HG03442 (cell line): ENCODE measurements around the gene EIF2AK2.
"Not testable (repeated sequence)": the region's sequence is repeated elsewhere in the genome, so short reads cannot be mapped to it uniquely, and the experiment has no call there.

ENCODE experiments used
- ATAC-seq: cut with Tn5 transposase; IDR thresholded peaks from one replicate; pipeline ENCODE4 v1.9.1; 2021; ENCODE audit warnings: mild to moderate bottlenecking, moderate library complexity; ENCODE audit not compliant: unreplicated experiment

Gene EIF2AK2

GRCh38 chr2:37156857-37157714 is at the start of gene EIF2AK2:
TSS of gene EIF2AK2 (minus strand) at chr2:37156980. CDS start at chr2:37147806, 9,174 bp downstream.
- peak; percentile 86 for ATAC-seq

GRCh38 chr2:37205689-37206341 is 49.0 kb upstream of the EIF2AK2 start:
- ATAC-seq = no peak

GRCh38 chr2:37205071-37205661 is 48.4 kb upstream of the EIF2AK2 start:
- ATAC-seq = not testable (repeated sequence)

DNA sequence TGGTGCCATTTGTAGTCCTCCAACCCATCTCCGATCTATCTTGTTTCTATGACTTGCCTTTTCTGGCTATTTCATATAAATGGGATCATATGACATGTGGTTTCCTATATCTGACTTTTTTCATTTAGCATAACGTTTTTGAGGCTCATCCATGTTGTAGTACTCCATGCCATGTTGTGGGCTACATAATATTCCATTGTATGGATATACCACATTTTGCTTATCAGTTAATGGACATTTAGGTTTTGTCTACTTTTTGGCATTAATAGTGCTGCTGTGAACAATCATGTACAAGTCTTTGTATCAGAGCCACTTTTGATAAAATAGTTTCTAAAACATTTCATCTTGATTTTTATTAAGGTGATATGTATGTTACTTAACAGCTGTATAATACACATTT is 46.9 kb upstream of the EIF2AK2 start:
- no peak for ATAC-seq

- no peak for ATAC-seq
Measured at GRCh38 chr2:37201766-37202165, 45.0 kb upstream of the EIF2AK2 start.

DNA sequence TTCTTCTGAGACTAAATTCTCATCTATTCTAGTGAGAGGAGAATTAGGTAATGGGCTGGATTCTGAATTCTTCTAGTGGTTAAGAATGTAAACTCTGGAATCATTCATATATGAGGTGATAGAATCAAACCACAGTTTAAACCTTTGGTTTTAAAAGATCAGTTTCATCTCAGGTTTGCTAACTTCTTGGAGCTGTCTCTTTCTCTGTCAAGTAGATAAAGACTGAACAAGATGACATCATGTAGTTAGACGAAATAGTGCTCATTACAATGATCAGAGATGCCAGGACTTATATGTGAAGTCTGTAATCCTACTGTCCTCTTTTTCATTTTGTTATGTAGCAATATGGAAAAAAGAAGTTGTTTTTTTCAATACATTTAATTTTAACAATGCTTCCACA is 44.4 kb upstream of the EIF2AK2 start:
- no peak for ATAC-seq

DNA sequence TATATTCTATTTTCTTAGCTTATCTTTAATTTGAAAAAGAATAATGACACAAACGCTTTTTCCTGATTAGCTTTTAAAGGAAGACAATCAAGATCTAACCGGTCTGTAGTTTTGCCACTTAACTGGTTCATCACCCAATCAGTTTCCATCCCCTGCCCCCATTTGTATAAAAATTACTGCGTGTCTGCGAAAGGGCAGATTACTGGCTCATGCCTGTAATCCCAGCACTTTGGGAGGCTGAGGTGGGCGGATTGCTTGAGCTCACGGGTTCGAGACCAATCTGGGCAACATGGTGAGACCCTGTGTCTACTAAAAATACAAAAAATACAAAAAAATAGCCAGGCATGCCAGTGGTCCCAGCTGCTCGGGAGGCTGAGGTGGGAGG is 41.9 kb upstream of the EIF2AK2 start:
- no peak for ATAC-seq

- peak; percentile 67 for ATAC-seq
Measured at GRCh38 chr2:37196320-37197195, 39.8 kb upstream of the EIF2AK2 start, which contains the start of gene CEBPZOS. TSS of gene CEBPZOS (plus strand) at chr2:37196496. CDS start at chr2:37199705, 3,209 bp downstream.

- ATAC-seq = not testable (repeated sequence)
Measured at GRCh38 chr2:37195862-37196319, 39.1 kb upstream of the EIF2AK2 start.

DNA sequence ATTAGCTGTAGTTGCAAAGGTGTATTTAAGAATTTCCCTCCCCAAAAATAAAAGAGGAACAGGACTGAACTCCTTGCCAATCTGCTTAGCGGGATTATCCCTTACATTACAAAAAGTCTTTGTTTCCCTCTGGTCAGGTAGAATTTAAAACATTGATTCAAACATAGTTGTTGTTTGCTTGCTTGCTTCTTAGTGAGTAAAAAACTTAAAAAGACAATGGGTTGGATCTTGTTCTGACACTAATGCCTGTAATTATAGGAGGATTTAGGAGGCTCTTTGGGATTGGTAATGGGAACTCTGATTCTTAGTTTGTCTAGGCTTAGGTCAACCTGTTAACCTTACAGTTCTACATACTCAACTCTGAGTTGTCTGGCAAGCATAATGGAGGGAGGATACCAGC is 35.8 kb upstream of the EIF2AK2 start:
- ATAC-seq = no peak

DNA sequence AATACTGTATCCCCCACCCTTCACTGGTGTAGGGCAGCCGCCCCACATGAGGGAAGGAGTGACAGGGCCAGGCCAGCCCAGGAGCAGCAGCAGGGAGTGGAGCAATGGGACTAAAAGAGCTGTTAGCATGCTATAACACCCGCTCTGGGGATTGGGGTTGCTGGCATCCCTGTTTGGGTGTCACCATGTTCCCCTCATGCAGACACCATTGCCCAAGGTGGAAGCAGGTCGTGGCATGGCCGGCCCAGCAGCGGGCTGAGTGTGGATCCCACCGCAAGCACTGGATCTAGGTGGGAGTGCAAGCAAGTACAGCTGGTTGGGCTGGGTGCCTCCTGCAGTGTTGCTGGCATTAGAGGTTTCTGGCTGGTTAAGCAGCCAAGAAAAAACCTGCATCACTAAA is 35.0 kb upstream of the EIF2AK2 start:
- no peak for ATAC-seq

GRCh38 chr2:37191253-37191652 is 34.5 kb upstream of the EIF2AK2 start:
- no peak for ATAC-seq

- ATAC-seq = no peak
Measured at GRCh38 chr2:37190290-37190689, 33.5 kb upstream of the EIF2AK2 start.

GRCh38 chr2:37189452-37190153 is 32.8 kb upstream of the EIF2AK2 start:
- ATAC-seq = no peak

DNA sequence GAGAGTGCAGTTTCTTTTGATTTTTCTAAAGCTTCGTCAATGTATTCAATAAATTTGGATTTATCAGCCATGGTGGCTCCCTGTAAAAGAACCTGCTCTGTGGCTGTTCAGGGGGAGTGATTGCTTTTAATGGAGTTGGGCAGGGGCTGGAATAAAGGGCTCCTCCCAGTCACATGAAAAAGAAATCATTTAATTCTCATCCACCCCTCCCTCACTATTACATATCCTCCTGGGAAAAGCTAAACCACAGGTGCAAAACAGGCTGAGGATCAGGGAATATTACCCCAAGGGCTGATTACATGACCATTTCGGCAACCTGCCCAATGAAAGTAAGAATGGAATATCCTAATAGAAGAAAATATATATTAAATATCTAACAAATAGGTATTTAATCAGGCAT is 31.8 kb upstream of the EIF2AK2 start, which contains the start of gene SULT6B1:
SULT6B1 (minus strand) TSS at position 101 of the 400 bp plus-strand sequence; CDS start at position 71, 30 bp downstream.
- no peak for ATAC-seq

DNA sequence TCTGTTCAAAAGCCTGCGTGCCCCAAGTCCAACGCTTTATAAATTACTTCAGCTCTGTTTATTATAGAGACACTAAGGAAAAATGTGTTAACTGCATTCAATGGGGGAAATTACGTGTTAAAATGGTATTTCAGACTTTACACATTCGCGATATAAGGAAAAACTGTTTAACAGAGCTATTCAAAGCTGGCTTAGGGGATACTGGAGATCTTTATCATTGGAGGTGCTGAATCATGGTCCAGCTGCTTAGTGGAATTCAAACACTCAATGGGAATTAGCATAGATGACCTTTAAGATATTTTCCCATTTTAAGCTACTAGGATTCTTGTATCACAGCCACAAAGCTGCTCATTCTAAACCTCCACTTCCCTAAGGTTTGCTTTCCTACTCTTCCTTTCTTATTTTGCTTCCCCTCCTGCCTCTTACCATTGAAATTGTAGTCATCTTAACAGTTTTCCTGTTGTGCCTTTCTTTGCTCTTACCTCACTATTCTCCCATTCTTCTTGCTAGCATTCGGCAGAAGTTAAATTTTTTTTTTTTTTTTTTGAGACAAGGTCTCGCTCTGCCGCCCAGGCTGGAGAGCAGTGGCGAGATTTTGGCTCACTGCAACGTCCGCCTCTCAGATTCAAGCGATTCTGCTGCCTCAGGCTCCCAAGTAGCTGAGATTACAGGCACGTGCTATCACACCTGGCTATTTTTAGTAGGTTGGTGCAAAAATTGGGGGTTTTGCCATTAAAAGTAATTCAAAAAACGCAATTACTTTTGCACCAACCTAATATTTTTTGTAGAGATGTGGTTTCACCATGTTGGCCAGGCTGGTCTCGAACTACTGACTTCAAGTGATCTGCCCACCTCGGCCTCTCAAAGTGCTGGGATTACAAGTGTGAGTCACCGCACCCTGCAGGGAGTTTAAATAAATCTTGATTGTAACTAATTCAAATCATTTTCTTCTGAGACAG is 25.2 kb upstream of the EIF2AK2 start:
- ATAC-seq = no peak

GRCh38 chr2:37180640-37181039 is 23.9 kb upstream of the EIF2AK2 start:
- no peak for ATAC-seq

DNA sequence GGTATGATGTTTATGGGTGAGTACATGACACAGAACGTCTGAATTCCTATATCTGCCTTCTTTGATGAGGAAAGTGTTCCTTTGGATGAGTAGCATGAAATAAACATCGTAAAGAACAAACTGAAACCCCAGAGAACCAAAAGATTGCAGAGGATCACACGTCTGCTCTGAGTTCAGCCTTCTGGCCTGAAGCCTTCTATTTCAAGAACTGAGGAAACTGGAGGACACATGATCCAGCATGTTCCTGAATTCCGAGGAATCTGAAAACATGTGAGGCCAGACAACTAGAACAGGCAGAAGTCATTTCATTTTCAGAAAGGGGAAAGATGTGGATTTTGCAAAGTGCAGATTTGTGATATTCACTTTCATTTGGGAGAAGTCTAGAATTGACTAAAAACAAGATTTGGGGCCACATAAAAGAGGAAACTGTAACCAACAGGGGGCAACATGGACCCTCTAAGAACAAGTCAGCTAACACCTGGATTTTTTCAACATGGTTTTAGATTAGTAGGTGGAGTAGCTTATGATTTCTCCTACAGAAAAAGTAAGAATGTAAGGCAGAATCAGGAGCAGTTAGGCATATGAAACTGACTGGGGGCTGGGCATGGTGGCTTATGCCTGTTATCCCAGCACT is 23.3 kb upstream of the EIF2AK2 start:
- ATAC-seq = no peak
